ENCODE data around the gene SLC16A12. TPM values are rescaled to one million over a fixed set of nuclear protein-coding genes. Genes with fewer than 3 reads are reported as not detected.
A peak's percentile ranks its signal among the peaks of the same experiment; 100 is the strongest.

The SLC16A12 gene
- total RNA-seq, 1 donor from 2014 or later, result not detected

DNA sequence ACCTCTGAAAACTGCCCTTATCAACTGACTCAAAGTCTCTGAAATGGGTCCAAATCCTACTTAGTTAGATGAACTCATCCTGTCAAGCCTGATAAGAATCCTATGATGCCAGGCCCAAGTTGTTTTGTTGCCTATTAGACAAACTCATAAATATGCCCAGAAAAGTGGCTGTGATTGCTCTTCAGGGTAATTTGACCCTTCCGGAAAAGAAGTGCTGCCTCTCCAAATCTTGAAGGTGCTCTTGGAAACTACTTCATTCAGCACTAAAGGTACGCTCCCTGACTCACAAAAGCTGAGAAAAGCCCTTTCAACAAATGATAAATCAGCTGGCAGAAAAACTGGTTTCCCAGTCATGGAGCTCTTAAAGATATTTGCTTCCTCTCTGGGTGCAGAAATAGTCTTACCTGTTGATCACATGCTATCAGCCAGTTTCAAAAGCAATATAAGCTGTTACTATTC, 114.3 kb downstream of the SLC16A12 start:
- Mint-ChIP-seq H3K27ac (ENCODE audit: unreplicated experiment) (no peak overlapping the region), H3K4me1 (ENCODE audit: low read depth, unreplicated experiment) (peaks cover 1% of the 10 kb centered on the region), H3K36me3 (ENCODE audit: unreplicated experiment) (no peaks in the 10 kb centered on the region), H3K27me3 (ENCODE audit: unreplicated experiment) (peaks cover 1% of the 10 kb centered on the region), H3K4me3 (ENCODE audit: unreplicated experiment) (no peak overlapping the region), H3K9me3 (ENCODE audit: unreplicated experiment) (peaks cover 1% of the 10 kb centered on the region)
- DNase-seq, result no peak
- TF ChIP-seq, protein P1, sequence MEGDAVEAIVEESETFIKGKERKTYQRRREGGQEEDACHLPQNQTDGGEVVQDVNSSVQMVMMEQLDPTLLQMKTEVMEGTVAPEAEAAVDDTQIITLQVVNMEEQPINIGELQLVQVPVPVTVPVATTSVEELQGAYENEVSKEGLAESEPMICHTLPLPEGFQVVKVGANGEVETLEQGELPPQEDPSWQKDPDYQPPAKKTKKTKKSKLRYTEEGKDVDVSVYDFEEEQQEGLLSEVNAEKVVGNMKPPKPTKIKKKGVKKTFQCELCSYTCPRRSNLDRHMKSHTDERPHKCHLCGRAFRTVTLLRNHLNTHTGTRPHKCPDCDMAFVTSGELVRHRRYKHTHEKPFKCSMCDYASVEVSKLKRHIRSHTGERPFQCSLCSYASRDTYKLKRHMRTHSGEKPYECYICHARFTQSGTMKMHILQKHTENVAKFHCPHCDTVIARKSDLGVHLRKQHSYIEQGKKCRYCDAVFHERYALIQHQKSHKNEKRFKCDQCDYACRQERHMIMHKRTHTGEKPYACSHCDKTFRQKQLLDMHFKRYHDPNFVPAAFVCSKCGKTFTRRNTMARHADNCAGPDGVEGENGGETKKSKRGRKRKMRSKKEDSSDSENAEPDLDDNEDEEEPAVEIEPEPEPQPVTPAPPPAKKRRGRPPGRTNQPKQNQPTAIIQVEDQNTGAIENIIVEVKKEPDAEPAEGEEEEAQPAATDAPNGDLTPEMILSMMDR (IDR thresholded peaks at IDR 0.05; ENCODE audit: partially characterized antibody, unreplicated experiment), result no peak

DNA sequence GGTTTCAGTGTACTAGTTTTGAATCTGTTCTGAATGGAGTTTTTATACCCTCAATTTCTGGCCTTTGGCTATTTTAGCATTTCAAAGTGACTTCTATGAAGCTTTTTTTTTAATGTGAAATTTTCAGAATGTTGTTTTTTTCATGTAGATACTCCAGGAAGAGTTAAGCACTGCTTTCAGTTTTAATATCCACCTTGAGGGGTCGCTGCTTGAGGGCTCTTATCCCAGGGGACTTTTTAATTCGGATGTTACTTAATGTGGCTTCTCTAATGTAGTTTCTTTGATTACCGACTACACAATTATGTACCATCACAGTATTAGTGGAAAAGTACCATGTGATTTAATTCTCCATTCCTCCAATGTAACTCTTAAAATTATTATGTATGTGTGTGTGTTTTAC, 115.8 kb downstream of the SLC16A12 start:
- Mint-ChIP-seq H3K4me3 (ENCODE audit: unreplicated experiment) (no peak overlapping the region), H3K4me1 (ENCODE audit: low read depth, unreplicated experiment) (peaks cover 5% of the 10 kb centered on the region), H3K27me3 (ENCODE audit: unreplicated experiment) (peaks cover 7% of the 10 kb centered on the region), H3K9me3 (ENCODE audit: unreplicated experiment) (peaks cover 7% of the 10 kb centered on the region), H3K36me3 (ENCODE audit: unreplicated experiment) (no peaks in the 10 kb centered on the region), H3K27ac (ENCODE audit: unreplicated experiment) (no peak overlapping the region)
- DNase-seq, result no peak
- TF ChIP-seq, protein P1 (IDR thresholded peaks at IDR 0.05; ENCODE audit: partially characterized antibody, unreplicated experiment), result peak; percentile 63

- Mint-ChIP-seq H3K9me3 (ENCODE audit: unreplicated experiment) (peaks cover 7% of the 10 kb centered on the region), H3K27me3 (ENCODE audit: unreplicated experiment) (peaks cover 11% of the 10 kb centered on the region)
These were observed 118.9 kb downstream of the SLC16A12 start for GRCh38 chr10:89416465-89416864.

DNA sequence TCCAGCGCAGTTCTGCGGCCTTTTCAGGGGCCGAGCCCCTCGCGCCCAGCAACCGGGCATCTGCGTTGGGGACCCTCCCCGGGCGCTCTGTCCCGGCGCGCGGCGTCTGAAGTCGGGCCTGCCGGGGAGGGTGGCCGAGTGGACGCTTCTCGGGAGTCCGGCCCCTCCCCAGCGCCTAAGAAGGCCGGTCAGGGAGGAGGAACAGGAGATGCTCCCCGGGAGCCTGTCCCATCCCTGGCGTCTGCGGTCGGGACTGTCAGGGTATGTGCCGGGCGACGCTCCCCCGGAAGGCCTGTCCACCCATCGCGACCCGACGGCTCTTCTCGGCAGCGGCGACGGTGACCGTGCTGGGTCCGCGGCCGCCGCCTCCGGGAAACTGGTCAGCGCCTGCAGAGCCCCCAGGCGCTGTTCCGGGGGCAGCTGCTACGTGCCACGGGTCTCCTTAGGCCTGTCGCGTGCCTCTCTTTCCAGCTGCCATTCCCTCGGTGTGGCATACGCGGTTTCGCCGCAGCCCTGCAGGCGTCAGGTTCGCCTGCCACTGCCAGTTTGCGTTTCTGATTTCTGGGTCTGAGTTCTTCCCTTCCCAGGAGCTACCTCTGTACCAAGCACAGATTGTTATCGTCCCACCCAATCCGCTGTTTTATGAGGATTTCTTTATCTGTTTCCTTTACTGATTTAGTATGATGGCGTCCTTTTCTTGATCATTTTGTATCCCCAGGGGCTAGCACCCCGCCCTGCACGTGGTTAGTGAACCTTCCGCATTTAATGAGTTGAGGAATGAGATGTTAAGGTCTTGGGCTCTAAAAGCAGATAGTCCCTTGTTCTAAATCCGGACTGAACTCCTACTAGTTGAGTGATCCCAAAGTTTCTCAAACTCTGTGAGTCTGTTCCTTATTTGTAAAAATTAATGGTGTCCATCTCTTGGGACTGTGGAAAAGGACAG, 120.2 kb downstream of the SLC16A12 start:
- TF ChIP-seq, protein P1 (IDR thresholded peaks at IDR 0.05; ENCODE audit: partially characterized antibody, unreplicated experiment), result no peak
- Mint-ChIP-seq H3K27me3 (ENCODE audit: unreplicated experiment) (peaks cover 11% of the 10 kb centered on the region), H3K4me3 (ENCODE audit: unreplicated experiment) (peak overlapping the region; percentile 98), H3K36me3 (ENCODE audit: unreplicated experiment) (no peaks in the 10 kb centered on the region), H3K27ac (ENCODE audit: unreplicated experiment) (peak overlapping the region; percentile 85), H3K4me1 (ENCODE audit: low read depth, unreplicated experiment) (peaks cover 7% of the 10 kb centered on the region), H3K9me3 (ENCODE audit: unreplicated experiment) (peaks cover 7% of the 10 kb centered on the region)
- peak; percentile 64 for DNase-seq

More at GRCh38 chr10:89416465-89416864, 118.9 kb downstream of the SLC16A12 start:
- Mint-ChIP-seq H3K36me3 (ENCODE audit: unreplicated experiment) (no peaks in the 10 kb centered on the region), H3K27ac (ENCODE audit: unreplicated experiment) (no peak overlapping the region), H3K4me3 (ENCODE audit: unreplicated experiment) (peak overlapping the region; percentile 30), H3K4me1 (ENCODE audit: low read depth, unreplicated experiment) (peaks cover 7% of the 10 kb centered on the region)
- TF ChIP-seq, protein P1 (IDR thresholded peaks at IDR 0.05; ENCODE audit: partially characterized antibody, unreplicated experiment), result no peak
- no peak for DNase-seq

All from glutamatergic neuron (in vitro differentiated cells).